Inferior parietal cortex (tissue), 1 donor: Measurements from ENCODE around the gene RGL1.

ENCODE experiments used
- DNase-seq: peaks from one replicate; pipeline ENCODE4 v3.0.0-alpha.2; 2016; ENCODE audit errors: extremely low spot score

The RGL1 gene

DNA sequence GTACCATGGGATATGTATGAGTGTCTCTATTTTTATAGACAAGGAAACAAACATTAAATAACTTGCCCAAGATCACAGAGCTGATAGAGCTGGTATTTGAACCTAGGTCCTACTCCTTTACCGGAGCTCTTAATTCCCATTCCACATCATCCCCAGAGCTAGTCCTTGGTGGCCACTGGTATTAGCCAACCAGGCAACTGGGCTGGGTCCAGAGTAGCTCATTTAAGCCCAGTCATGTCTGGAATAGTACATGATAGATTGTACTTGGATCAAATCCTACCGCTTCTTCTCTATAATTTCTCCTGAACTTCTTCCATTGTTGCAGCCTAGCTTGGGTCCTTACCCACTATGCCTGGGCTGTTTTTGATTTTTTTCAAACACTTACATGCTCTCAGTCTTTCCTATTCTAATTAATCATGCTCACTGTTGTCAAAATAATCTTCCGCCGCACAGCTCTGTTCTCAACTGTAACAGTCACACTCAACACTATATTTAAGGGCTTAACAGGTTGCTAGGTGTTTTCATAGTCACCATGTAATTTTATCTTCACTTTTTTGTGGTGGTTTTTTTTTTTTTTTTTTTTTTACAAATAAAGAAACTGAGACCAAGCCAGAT is 152.4 kb downstream of the RGL1 start:
- no peak for DNase-seq

DNA sequence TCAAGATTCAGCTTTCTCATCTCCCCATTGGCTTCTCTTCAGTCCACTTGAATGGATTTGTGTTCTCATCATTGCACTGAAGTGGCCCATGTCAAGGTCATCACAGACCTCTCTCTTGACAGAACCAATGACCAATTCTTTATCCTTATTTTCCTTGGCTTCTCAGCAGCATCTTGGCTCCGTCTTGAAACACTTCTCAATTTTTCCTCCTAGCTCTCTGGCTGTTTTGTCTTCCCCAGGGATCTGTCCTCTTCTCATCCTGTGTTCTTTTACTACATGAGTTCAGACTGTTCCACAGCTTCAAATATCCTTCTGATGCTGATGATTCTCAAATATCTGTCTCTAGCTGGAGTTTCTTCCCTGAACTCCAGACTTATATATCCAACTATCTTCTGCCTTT is 154.0 kb downstream of the RGL1 start:
- no peak for DNase-seq

DNA sequence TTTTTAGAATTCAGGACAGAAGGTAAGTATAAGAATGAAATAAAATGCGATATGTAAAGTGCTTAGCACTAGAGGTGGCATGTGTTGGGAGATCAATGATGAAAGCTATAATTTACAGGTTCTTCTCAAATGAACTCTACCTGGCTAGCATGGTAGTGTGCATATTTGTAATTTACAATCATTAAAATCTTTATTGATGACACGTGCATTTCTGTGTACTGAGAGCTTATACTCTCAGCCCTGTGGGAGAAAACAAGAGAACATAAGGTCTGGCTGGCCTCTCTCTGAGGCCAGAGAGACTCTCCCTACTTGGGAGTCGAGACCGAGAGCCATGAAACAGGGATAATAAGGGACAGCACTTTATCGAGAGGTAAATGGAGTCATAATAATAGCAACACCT is 156.2 kb downstream of the RGL1 start:
- no peak for DNase-seq

DNA sequence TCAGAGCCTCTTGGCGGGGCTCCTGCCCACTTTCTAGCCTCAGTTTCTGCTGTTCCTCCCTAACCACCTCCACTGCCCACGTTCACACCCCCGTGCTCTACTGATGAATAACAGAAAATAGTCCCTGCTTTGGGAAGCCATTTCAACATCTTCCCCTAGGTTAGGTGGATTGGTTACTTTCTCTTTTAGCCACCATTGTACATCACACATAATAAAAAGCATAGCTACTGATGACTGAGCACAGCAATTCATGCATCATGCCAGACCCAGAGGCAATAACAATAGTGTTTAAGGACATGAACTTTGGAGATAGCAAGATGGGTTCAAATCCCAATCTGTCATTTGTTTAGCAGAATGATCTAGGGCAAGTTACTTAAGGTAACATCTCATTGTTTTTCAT is 158.0 kb downstream of the RGL1 start:
- no peak for DNase-seq

DNA sequence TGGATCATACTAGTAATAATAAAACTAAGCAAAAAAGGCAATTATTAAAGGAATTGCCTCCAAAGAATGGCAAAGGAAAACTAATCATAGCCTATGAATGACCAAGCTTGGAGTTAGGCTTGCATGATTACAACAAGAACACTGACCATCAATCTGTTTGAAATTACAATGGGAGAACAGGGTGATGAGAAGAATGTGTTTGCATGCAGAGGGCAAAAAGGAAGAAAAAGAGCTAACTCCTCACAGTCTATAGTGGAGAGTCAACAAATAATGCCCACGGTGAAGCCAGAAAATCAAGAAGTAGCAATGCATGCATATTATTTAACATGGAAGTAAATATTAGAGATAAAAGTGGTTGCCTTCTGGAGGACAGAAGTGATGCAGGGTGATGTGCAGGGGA is 160.8 kb downstream of the RGL1 start:
- no peak for DNase-seq

DNA sequence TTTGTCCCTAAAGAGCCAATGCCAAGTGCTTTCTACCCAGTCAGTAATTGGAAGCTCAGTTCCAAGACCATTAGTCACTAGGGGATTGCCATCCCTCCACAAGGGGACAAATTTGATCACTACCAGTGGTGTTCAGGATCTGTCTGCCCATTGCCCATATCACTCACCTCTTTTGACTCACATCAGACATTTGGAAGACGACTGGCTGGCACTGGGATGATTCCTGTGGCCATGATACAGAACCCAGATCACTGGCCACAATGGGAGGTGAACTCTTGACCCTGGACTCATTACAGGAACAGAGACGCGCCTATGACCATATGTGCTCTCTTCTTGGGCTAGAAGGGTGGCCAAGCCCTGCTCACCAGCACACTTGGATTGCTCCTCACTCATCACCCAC is 161.6 kb downstream of the RGL1 start:
- no peak for DNase-seq

DNA sequence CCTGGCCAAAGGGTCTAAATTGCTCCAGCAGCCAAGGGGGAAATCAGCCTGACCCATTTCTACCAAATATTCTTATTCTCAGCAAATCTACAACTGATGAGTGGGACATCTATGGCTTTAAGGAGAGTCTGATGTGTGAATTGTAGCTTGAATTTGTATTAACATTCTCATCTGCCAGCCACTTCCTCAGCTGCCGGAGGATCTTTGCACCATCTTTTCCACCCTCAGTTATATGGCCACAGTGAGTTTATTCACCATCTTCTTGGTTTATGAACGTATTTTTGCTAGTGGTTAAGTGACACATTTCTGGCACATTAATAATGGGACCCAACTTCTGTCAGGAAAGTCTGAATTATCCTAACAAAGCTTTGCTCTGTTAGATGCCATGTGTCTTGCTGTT is 163.0 kb downstream of the RGL1 start:
- no peak for DNase-seq

DNA sequence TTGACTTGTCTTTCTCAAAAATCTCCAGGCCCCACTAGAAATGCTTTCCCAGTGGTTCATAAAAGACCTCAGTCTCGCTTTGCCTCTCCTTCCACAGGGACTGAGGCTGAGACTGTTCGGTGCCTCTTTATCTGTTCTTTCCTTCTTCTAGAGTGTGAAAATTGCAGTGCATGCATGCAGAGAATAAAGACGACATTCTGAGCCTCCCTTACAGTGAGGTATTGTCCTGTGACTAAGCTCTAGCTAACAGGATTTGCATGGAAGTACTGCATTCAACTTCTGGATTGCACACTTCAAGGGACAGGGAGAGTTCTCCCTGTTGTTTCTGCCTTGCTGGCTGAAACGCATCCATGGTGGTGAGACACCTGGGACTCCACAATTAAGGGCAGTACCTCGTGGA is 163.5 kb downstream of the RGL1 start:
- no peak for DNase-seq

DNA sequence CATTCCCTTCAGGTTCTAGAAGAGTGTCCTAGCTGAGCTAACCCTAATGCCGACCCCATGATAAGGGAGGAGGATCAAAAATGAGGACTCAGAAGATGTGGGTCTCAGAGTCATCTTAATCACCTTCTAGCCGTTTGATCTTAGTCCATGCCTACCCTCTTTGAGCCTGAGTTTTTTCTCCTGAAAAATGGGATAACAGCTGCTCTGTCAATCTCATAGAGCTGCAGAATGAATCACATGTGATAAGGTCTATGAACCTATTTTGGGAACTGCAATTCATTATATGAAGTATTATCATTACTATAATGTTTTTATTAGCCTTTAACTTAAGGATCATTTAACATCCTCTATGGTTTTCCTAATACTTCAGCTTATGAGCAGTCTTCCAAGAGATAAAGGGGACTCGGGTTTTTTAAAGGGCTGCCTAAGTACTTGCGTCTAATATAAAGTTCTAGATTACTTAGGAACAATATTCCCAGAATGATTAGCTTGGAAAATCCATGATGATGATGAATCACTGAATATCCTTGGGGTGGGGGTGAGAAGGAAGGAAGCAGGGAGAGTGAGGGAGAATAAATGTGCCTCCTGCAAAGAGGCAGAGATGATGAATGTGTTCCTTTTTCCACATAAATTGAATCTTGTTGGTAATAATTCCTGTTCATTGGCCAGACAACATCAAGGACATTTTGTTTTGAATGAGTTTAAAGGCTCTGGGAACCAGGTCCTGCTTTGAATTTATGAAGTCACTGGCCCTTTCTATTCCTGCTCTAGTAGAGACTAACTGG is 165.8 kb downstream of the RGL1 start:
- no peak for DNase-seq

DNA sequence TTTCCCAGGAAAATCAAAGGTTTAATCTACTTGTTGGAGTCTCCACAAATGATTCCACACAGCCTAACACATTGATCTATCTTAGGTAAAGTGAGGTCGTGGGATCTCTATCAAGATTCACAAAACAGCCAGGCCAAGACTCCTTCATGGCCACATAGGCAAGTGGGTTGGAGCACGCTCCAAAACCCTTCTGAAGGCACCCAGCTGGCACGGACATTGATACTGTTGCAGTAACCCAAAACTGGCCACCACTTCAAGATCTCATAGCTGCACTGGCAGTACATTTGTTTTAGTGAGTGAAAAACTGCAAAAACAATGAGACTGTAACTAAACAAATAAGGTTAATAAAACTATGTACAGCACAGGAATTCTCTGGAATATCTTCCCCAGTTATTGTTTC is 170.7 kb downstream of the RGL1 start:
- no peak for DNase-seq

DNA sequence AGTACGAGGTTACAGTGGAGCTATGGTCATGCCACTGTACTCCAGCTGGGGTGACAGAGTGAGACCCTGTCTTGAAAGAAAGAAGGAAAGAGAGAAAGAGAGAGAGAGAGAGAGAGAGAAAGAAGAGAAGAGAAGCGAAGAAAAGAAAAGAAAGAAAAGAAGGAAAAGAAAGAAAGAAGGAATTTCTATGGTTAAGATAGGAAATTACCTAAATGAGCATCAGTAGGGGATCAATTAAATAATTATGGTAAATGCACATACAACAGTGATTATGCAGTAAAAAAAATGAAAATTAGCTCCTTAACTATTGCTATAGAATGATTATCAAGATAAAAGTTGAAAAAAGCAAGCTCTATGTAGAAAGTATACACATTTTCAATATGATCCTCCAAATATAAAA is 172.8 kb downstream of the RGL1 start:
- DNase-seq = no peak
